Peyer's patch (tissue), 4 donors: Measurements from ENCODE around the gene HSP90B1. TPM values are rescaled to one million over a fixed set of nuclear protein-coding genes. Genes with fewer than 3 reads are reported as not detected.

Experiments used
- DNase-seq, 3 donors: peaks; one replicate each; pipeline ENCODE4 v3.0.0-alpha.2; 2017 to 2019
- H3K27ac ChIP-seq, 4 donors: fragments of 200-600 bp; sonication (generic); one replicate each; pipeline ENCODE4 v1.5.1; 2016 to 2019
- H3K27me3 ChIP-seq, 2 donors: fragments of 200-600 bp; sonication (generic); one replicate each; pipeline ENCODE4 v1.5.1; 2019
- H3K36me3 ChIP-seq, 3 donors: fragments of 200-600 bp; sonication (generic); one replicate each; pipeline ENCODE4 v1.5.1; 2016 to 2019
- H3K4me1 ChIP-seq, 4 donors: fragments of 200-600 bp; sonication (generic); one replicate each; pipeline ENCODE4 v1.5.1; 2016 to 2019
- H3K4me3 ChIP-seq, 4 donors: fragments of 200-600 bp; sonication (generic); 1 replicate in 3 of 4; 2 replicates in 1 of 4; pipeline ENCODE4 v1.5.1; 2016 to 2019; ENCODE audit warnings: mild to moderate bottlenecking in 1 of 4
- H3K9me3 ChIP-seq, 4 donors: fragments of 200-600 bp; sonication (generic); one replicate each; pipeline ENCODE4 v1.5.1; 2016 to 2019; ENCODE audit warnings: mild to moderate bottlenecking in 1 of 4
- CTCF ChIP-seq, 6 experiments: fragments of 450-650 bp in 4 of 6; fragments of 200-600 bp in 2 of 6; sonication (generic) in 1 of 6; IDR thresholded peaks; one replicate each; pipeline ENCODE4 v1.5.1; 2017 to 2019; ENCODE audit warnings: antibody characterized with exemption in 6 of 6, mild to moderate bottlenecking in 3 of 6, moderate library complexity in 1 of 6
- POLR2A ChIP-seq, 2 donors: fragments of 450-650 bp; IDR thresholded peaks; one replicate each; pipeline ENCODE4 v1.5.1; 2017; ENCODE audit warnings: antibody characterized with exemption in 2 of 2, mild to moderate bottlenecking in 2 of 2, moderate library complexity in 2 of 2
- total RNA-seq, 4 donors: library from RNA; depleted of rRNA; stranded (reverse); fragments of >200 nt; gene quantifications; one replicate each; pipeline ENCODE4 v1.1.0, GENCODE V29; 2016

Gene HSP90B1
- total RNA-seq, 4 donors from 2014 or later = 197 to 655 (median 335) TPM

- TF ChIP-seq POLR2A (IDR thresholded peaks at IDR 0.05) = no peak
- no peak for TF ChIP-seq CTCF (IDR thresholded peaks at IDR 0.05)
- Histone ChIP-seq H3K27me3 (no peaks in the 10 kb centered on the region), H3K4me3 (no peak overlapping the region), H3K4me1 (no peaks in the 10 kb centered on the region), H3K27ac (no peak overlapping the region), H3K9me3 (no peaks in the 10 kb centered on the region), H3K36me3 (peaks cover 0 to 31% (median 0%) of the 10 kb centered on the region in 3 donors)
- no peak for DNase-seq
Observed at GRCh38 chr12:103975368-103975767, 45.2 kb downstream of the HSP90B1 start.

GRCh38 chr12:103978384-103978982 is 48.3 kb downstream of the HSP90B1 start:
- Histone ChIP-seq H3K27ac (no peak overlapping the region), H3K36me3 (peaks cover 0 to 59% (median 3%) of the 10 kb centered on the region in 3 donors), H3K9me3 (no peaks in the 10 kb centered on the region), H3K27me3 (no peaks in the 10 kb centered on the region), H3K4me3 (no peak overlapping the region), H3K4me1 (no peaks in the 10 kb centered on the region)
- TF ChIP-seq CTCF (IDR thresholded peaks at IDR 0.05) (no peak), POLR2A (IDR thresholded peaks at IDR 0.05) (no peak)
- no peak for DNase-seq

GRCh38 chr12:103986829-103987228 is 56.6 kb downstream of the HSP90B1 start:
- Histone ChIP-seq H3K27ac (no peak overlapping the region), H3K4me3 (no peak overlapping the region), H3K36me3 (peaks cover 0 to 68% (median 3%) of the 10 kb centered on the region in 3 donors), H3K27me3 (no peaks in the 10 kb centered on the region), H3K9me3 (no peaks in the 10 kb centered on the region), H3K4me1 (no peaks in the 10 kb centered on the region)
- no peak for TF ChIP-seq CTCF (IDR thresholded peaks at IDR 0.05)
- TF ChIP-seq POLR2A (IDR thresholded peaks at IDR 0.05) = no peak
- no peak for DNase-seq

DNA sequence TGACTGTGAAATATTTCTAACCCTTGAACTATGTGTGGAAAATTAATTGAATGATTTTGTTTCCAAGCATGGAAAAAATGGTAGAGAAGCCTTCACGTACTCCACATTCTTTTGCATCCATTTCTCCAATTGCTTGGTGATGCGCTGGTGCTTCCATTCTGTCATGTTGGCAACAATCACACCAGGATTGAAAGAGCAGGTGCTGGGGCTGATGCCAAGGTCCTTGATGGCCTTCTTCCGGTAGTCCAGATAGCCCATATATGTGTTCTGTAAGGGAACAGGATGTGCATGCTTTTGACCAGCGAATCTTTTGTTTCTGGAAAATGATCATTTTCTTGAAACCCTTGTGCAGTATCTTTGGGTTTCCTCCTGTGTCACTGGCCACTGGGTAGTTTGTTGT is 64.0 kb downstream of the HSP90B1 start:
- Histone ChIP-seq H3K9me3 (no peaks in the 10 kb centered on the region), H3K27ac (no peak overlapping the region), H3K4me3 (no peak overlapping the region), H3K36me3 (peaks cover 0 to 9% (median 0%) of the 10 kb centered on the region in 3 donors), H3K27me3 (no peaks in the 10 kb centered on the region), H3K4me1 (no peaks in the 10 kb centered on the region)
- TF ChIP-seq POLR2A (IDR thresholded peaks at IDR 0.05) = no peak
- TF ChIP-seq CTCF (IDR thresholded peaks at IDR 0.05) = no peak
- no peak for DNase-seq

DNA sequence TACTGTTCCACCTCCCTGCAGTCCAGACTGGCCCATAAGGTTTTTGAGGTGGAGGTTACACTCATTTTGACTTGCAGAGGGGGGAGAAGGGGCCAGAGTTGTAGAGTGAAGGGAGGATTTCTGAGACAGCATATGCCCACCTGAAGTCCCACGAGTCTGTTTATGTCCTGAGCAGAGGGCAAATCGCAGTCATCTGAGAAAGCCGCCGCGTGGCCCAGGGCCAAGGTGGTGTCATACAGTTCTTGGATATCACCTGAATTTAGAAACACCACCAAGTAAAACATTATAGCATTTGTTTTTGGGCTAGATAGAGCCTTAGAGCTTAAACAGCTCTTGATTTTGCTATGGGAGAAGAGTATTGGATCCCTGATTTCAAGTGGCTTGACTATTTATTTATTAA is 66.4 kb downstream of the HSP90B1 start:
- no peak overlapping the region for H3K4me3 ChIP-seq
- no peaks in the 10 kb centered on the region for H3K27me3 ChIP-seq
- no peak overlapping the region for H3K27ac ChIP-seq
- TF ChIP-seq POLR2A (IDR thresholded peaks at IDR 0.05) (no peak), CTCF (IDR thresholded peaks at IDR 0.05) (no peak)
- H3K36me3 ChIP-seq = no peaks in the 10 kb centered on the region
- H3K9me3 ChIP-seq = no peaks in the 10 kb centered on the region
- no peaks in the 10 kb centered on the region for H3K4me1 ChIP-seq
- no peak for DNase-seq
